Measurements from ENCODE around the gene GET4. TPM values are rescaled to one million over a fixed set of nuclear protein-coding genes. Genes with fewer than 3 reads are reported as not detected.
A peak's percentile ranks its signal among the peaks of the same experiment; 100 is the strongest.

GET4 gene
- total and polyA plus RNA-seq, 12 donors: 14.7 to 38.6 (median 20.8) TPM

- WGBS, 2 donors: 94 to 97% methylated on average over 15 of the region's 15 CpGs
- Histone ChIP-seq H3K36me3 (no peaks in the 10 kb centered on the region), H3K4me3 (no peak overlapping the region), H3K9me3 (no peaks in the 10 kb centered on the region), H3K27ac (no peak overlapping the region), H3K4me1 (peaks cover 0 to 41% (median 9%) of the 10 kb centered on the region in 9 donors), H3K27me3 (peaks cover 0 to 13% (median 0%) of the 10 kb centered on the region in 7 donors)
- DNase-seq (no peak), ATAC-seq (no peak)
- intact Hi-C loops (cut with DNase I): no loop called here
- TF ChIP-seq CTCF (IDR thresholded peaks at IDR 0.05): no peak
Measured at GRCh38 chr7:921071-921461, 44.7 kb downstream of the GET4 start.

DNA sequence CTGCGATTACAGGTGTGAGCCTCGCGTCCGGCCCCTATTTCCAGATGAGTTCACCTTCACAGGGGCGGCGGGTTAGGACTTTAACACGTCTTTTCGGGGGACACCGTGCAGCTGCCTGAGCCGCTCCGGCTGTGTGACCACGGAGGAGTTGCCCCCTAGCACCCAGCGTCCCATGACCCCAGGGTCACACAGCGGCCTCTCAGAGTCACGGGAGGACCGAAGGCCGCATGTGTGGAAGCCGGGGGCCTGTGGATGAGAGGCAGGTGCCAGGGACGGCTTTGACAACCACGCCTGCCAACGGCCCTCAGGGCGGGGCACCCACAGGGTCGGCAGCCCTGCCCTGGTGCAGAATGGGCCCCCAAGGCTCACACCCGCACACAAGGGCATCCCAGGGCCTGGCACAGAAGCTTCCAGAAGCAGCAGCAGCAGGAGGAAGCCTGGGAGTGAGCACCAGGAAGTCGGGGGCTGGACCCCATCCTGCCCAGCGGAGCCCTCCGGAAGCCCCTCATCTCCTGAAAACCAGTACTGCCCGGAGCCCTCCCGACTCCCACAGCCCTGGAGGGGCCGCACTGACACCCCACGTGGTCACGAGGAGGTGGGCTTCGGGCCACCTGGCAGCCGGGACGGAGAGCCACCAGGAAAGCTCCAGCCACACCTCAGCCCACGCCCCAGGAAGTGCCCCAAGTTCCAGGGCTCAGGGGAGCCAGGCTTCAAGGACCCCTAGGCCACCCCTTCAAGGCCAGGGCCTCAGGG is 45.4 kb downstream of the GET4 start:
- Histone ChIP-seq H3K27me3 (peaks cover 0 to 13% (median 0%) of the 10 kb centered on the region in 7 donors), H3K9me3 (no peaks in the 10 kb centered on the region), H3K27ac (peak overlapping the region in 1 of 10 donors; percentile 81), H3K36me3 (no peaks in the 10 kb centered on the region), H3K4me1 (peaks cover 0 to 42% (median 9%) of the 10 kb centered on the region in 9 donors), H3K4me3 (peak overlapping the region in 1 of 10 donors; percentile 47)
- ATAC-seq (no peak), DNase-seq (no peak)
- 65 to 75% methylated on average over 36 of the region's 36 CpGs for WGBS, 2 donors
- intact Hi-C loops (cut with DNase I): no loop called here
- TF ChIP-seq CTCF (IDR thresholded peaks at IDR 0.05): no peak

GRCh38 chr7:922334-923107 is 46.2 kb downstream of the GET4 start:
- Histone ChIP-seq H3K4me1 (peaks cover 0 to 50% (median 9%) of the 10 kb centered on the region in 9 donors), H3K9me3 (no peaks in the 10 kb centered on the region), H3K27ac (peak overlapping the region in 1 of 10 donors; percentile 93), H3K27me3 (peaks cover 0 to 13% (median 0%) of the 10 kb centered on the region in 7 donors), H3K36me3 (no peaks in the 10 kb centered on the region), H3K4me3 (peak overlapping the region in 2 of 10 donors; percentile 28 to 47)
- ATAC-seq (peak in 1 of 8 donors; percentile 4), DNase-seq (no peak)
- WGBS, 2 donors: 66 to 75% methylated on average over 29 of the region's 29 CpGs
- TF ChIP-seq CTCF (IDR thresholded peaks at IDR 0.05): no peak
- intact Hi-C loops (cut with DNase I): no loop called here
